Activated T-cell treated with anti-CD3 and anti-CD28 coated beads, Interleukin-2, amount 50 U/mL, for 72 hours (primary cell): ENCODE measurements around the gene RNF20. TPM values are rescaled to one million over a fixed set of nuclear protein-coding genes. Genes with fewer than 3 reads are reported as not detected.

Experiments used
- ATAC-seq, 2 donors: fragments of 150-1000 bp; cut with Tn5 transposase; replicated peaks in 1 of 2; 2 replicates each; pipeline ENCODE4 v1.10.0; 2021; ENCODE audit warnings: moderate library complexity in 2 of 2, mild to moderate bottlenecking in 1 of 2
- DNase-seq, 2 donors: peaks; one replicate each; pipeline ENCODE4 v3.0.0; 2021 to 2022; ENCODE audit warnings: mixed read lengths in 1 of 2
- H3K27ac Mint-ChIP-seq: one replicate; pipeline ENCODE4 v1.8.0; 2022; ENCODE audit warnings: mild to moderate bottlenecking, moderate library complexity, mixed read lengths
- H3K27me3 Mint-ChIP-seq: one replicate; pipeline ENCODE4 v1.8.0; 2022; ENCODE audit warnings: low read depth, mixed read lengths
- H3K36me3 Mint-ChIP-seq, 2 donors: one replicate each; pipeline ENCODE4 v1.8.0; 2022; ENCODE audit warnings: mixed read lengths in 2 of 2, mild to moderate bottlenecking in 1 of 2; ENCODE audit not compliant: insufficient read depth in 2 of 2
- H3K4me1 Mint-ChIP-seq: one replicate; pipeline ENCODE4 v1.8.0; 2022; ENCODE audit warnings: low read depth, mixed read lengths
- H3K4me3 Mint-ChIP-seq, 2 donors: one replicate each; pipeline ENCODE4 v1.8.0; 2022; ENCODE audit warnings: mild to moderate bottlenecking in 2 of 2, mixed read lengths in 2 of 2, moderate library complexity in 2 of 2
- H3K9me3 Mint-ChIP-seq, 2 donors: one replicate each; pipeline ENCODE4 v1.8.0; 2022; ENCODE audit warnings: mixed read lengths in 2 of 2
- total RNA-seq, 2 donors: library from RNA; stranded (reverse); gene quantifications; one replicate each; pipeline ENCODE4 v1.2.3, GENCODE V29; 2022

The RNF20 gene
- total RNA-seq, 2 donors from 2014 or later: 37.5 to 42.8 TPM

GRCh38 chr9:101604296-101604695 is 70.6 kb downstream of the RNF20 start:
- H3K4me1 Mint-ChIP-seq: no peaks in the 10 kb centered on the region
- peaks cover 6% of the 10 kb centered on the region for H3K27me3 Mint-ChIP-seq
- no peaks in the 10 kb centered on the region for H3K9me3 Mint-ChIP-seq
- H3K36me3 Mint-ChIP-seq: no peaks in the 10 kb centered on the region
- ATAC-seq: no peak
- H3K4me3 Mint-ChIP-seq: no peak overlapping the region
- H3K27ac Mint-ChIP-seq: no peak overlapping the region
- no peak for DNase-seq

DNA sequence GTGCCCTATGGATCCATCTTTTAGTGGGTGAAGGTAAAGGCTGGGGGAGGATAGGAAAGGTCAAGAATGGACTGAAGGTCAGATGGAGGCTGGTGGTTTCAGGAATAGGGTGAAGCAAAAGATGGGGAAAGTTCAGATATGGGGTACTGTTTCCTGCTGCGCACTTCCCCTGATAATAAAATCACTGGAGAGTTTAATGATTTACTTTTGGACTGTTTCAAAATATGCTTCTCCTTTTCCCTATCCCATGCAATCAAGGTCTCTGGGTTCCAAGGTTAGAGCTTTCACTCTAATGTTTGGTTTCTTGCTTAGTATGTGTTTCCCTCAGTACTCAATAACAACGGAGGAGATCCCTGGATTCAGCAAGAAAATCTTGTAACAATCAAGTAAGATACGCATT is 71.9 kb downstream of the RNF20 start:
- ATAC-seq (no peak), DNase-seq (no peak)
- Mint-ChIP-seq H3K27me3 (peaks cover 6% of the 10 kb centered on the region), H3K4me1 (no peaks in the 10 kb centered on the region), H3K27ac (no peak overlapping the region), H3K9me3 (no peaks in the 10 kb centered on the region), H3K36me3 (no peaks in the 10 kb centered on the region), H3K4me3 (no peak overlapping the region)

Other genes with a start within 250 kb of the RNF20 start
- gene BAAT, start 148.8 kb upstream of the RNF20 start, total RNA-seq: under 1 TPM; 0.19 to 0.24 TPM
- 10 to 100 TPM; 11.6 to 11.8 TPM for gene MRPL50, start 135.2 kb upstream of the RNF20 start, total RNA-seq
- gene ZNF189, start 135.0 kb upstream of the RNF20 start, total RNA-seq: 1 to 10 TPM; 8.3 to 9.0 TPM
- gene ALDOB, start 98.1 kb upstream of the RNF20 start, total RNA-seq: not detected
- not detected for gene PPP3R2, start 61.1 kb downstream of the RNF20 start, total RNA-seq
- gene GRIN3A, start 204.8 kb downstream of the RNF20 start, total RNA-seq: not detected